Heart left ventricle (tissue), 16 donors: ENCODE measurements around the gene SPTBN2. TPM values are rescaled to one million over a fixed set of nuclear protein-coding genes. Genes with fewer than 3 reads are reported as not detected.
"Not testable (repeated sequence)": the region's sequence is repeated elsewhere in the genome, so short reads cannot be mapped to it uniquely, and the experiment has no call there.

Source experiments
- ATAC-seq, 4 donors: fragments of 200-7000 bp; cut with Tn5 transposase; one replicate each; pipeline ENCODE4 v1.9.1; 2020 to 2022; ENCODE audit warnings: moderate library complexity in 4 of 4, mild to moderate bottlenecking in 3 of 4, moderate number of reproducible peaks in 1 of 4
- DNase-seq, 5 donors: peaks; one replicate each; pipeline ENCODE4 v3.0.0-alpha.2; 2020
- H3K27ac ChIP-seq, 12 donors: fragments of 200-600 bp; sonication (generic) in 4 of 12; one replicate each; pipeline versions ENCODE4 v1.5.0 to v1.8.0; 2016 to 2022; ENCODE audit warnings: mild to moderate bottlenecking in 2 of 12
- H3K27me3 ChIP-seq, 9 donors: fragments of 200-600 bp; sonication (generic) in 2 of 9; one replicate each; pipeline versions ENCODE4 v1.5.1 to v1.8.0; 2016 to 2022; ENCODE audit warnings: mild to moderate bottlenecking in 3 of 9
- H3K36me3 ChIP-seq, 9 donors: fragments of 200-600 bp; sonication (generic) in 2 of 9; one replicate each; pipeline versions ENCODE4 v1.5.0 to v1.8.0; 2018 to 2022; ENCODE audit warnings: mild to moderate bottlenecking in 2 of 9
- H3K4me1 ChIP-seq, 12 donors: fragments of 200-600 bp; sonication (generic) in 4 of 12; one replicate each; pipeline versions ENCODE4 v1.5.0 to v1.8.0; 2016 to 2022; ENCODE audit warnings: mild to moderate bottlenecking in 3 of 12
- H3K4me3 ChIP-seq, 12 donors: fragments of 200-600 bp; sonication (generic) in 4 of 12; one replicate each; pipeline versions ENCODE4 v1.5.0 to v1.8.0; 2017 to 2022; ENCODE audit warnings: mild to moderate bottlenecking in 9 of 12, moderate library complexity in 4 of 12
- H3K9me3 ChIP-seq, 12 donors: fragments of 200-600 bp; sonication (generic) in 4 of 12; one replicate each; pipeline versions ENCODE4 v1.5.0 to v1.8.0; 2016 to 2022; ENCODE audit warnings: mild to moderate bottlenecking in 1 of 12
- CTCF ChIP-seq, 12 donors: fragments of 200-600 bp; sonication (generic) in 4 of 12; IDR thresholded peaks; one replicate each; pipeline versions ENCODE4 v1.5.0 to v1.8.0; 2018 to 2022; ENCODE audit warnings: antibody characterized with exemption in 12 of 12, mild to moderate bottlenecking in 5 of 12
- POLR2A ChIP-seq, 2 donors: fragments of 450-650 bp; IDR thresholded peaks; one replicate each; pipeline ENCODE4 v1.6.1; 2017; ENCODE audit warnings: antibody characterized with exemption in 2 of 2, mild to moderate bottlenecking in 2 of 2, moderate library complexity in 2 of 2
- WGBS, 4 donors: extraction: QIAGEN DNeasy Blood & Tissue Kit in 2 of 4; methylation state at CpG; one replicate each; pipeline versions ENCODE4 v1.1.5 to v1.1.7; 2013 to 2018; 5-methylcytosine and 5-hydroxymethylcytosine counted together
- intact Hi-C, 10 donors: fragments of 100-400 bp; cut with DNase I; formaldehyde crosslinking; loops; one replicate each; pipeline versions ENCODE4 v1.11.1 to v1.14.2; 2022
- polyA plus RNA-seq, 2 donors: library from polyadenylated mRNA; stranded (reverse); fragments of 200-250 nt; gene quantifications; one replicate each; pipeline ENCODE4 v1.2.3, GENCODE V29; 2013
- total RNA-seq, 9 donors: library from RNA; depleted of rRNA in 2 of 9; stranded (reverse); fragments of >200 nt in 2 of 9; fragmentation: NEBNext Ultra II Directional in 3 of 9; extraction: Animal tissue kit (Norgen Biotek cat#: 25700) in 3 of 9; gene quantifications; one replicate each; pipeline versions ENCODE4 v1.1.0 to v1.2.4, GENCODE V29; 2016 to 2023
- donor health status: ischemic (EF 13 %, LVEDD 7.1; RV severe dilation, severe dysfunction).
- donor health status: healthy with polysubstance abuse.
- donor health status: DM: no; HTN: yes; CAD: no.
- donor health status: DM: no; HTN: no; CAD: no.
- donor health status: ischemic (EF 25% LVEDD 6.9; RV normal size, moderate dysfunction).
- donor health status: ischemic (EF 25% LVEDD 5.7; RV mildly dilated, moderate dysfunction).
- donor health status: healthy.
- donor health status: DM: yes; HTN: yes; CAD: no.
- donor health status: ischemic (EF 35%, LVEDD 5.7; RV mildly dilated, moderate dysfunction).
- donor health status: nonischemic (EF 11% LVEDD 7.7; RV severe dilation, severe dysfunction).
- donor health status: DM: yes; HTN: yes; CAD: no.
- donor health status: PGD.
- donor health status: ischemic (EF 29% LVEDD 5.4; RV normal size, mild dysfunction).
- donor health status: nonischemic (EF 23%, LVEDD 6.1; RV moderate dilation, normal function).

Gene SPTBN2
- total and polyA plus RNA-seq, 11 donors, result 0.30 to 3.1 (median 0.88) TPM

GRCh38 chr11:66641834-66642233, 87.2 kb downstream of the SPTBN2 start:
- intact Hi-C loops, result no loop called here
- peak overlapping the region in 9 of 12 donors; percentile 15 to 94 (median 75) for H3K4me3 ChIP-seq
- no peaks in the 10 kb centered on the region for H3K27me3 ChIP-seq
- WGBS, 4 donors, result 13 to 20% (median 17%) methylated on average over 3 of the region's 3 CpGs
- ATAC-seq, result no peak
- TF ChIP-seq CTCF (IDR thresholded peaks at IDR 0.05), result no peak
- TF ChIP-seq POLR2A (IDR thresholded peaks at IDR 0.05), result no peak
- no peaks in the 10 kb centered on the region for H3K9me3 ChIP-seq
- H3K36me3 ChIP-seq, result peaks cover 3 to 74% (median 71%) of the 10 kb centered on the region in 9 donors
- DNase-seq, result no peak
- peak overlapping the region in 2 of 12 donors; percentile 7 to 26 for H3K27ac ChIP-seq
- H3K4me1 ChIP-seq, result peaks cover 22 to 91% (median 81%) of the 10 kb centered on the region in 12 donors

GRCh38 chr11:66639814-66640340, 89.1 kb downstream of the SPTBN2 start:
- not testable (repeated sequence) for H3K27me3 ChIP-seq, ATAC-seq, DNase-seq, H3K9me3 ChIP-seq
- Histone ChIP-seq H3K27ac (peak overlapping the region in 2 of 12 donors; percentile 15 to 91), H3K4me3 (peak overlapping the region in 11 of 12 donors; percentile 65 to 94 (median 75)), H3K4me1 (peaks cover 22 to 79% (median 64%) of the 10 kb centered on the region in 12 donors), H3K36me3 (peaks cover 3 to 55% (median 52%) of the 10 kb centered on the region in 9 donors)
- 51 to 61% (median 57%) methylated on average over 9 to 10 of the region's 10 CpGs for WGBS, 4 donors
- intact Hi-C loops, result loop anchor here in 5 of 10 donors (2.0 to 5.0 kb wide), 5 partner anchors 23 to 59 kb away; partner anchors contain the start of genes RBM4B (in 2 of the 5) and RBM14 (in 1 of the 5)

GRCh38 chr11:66639066-66639813, 89.8 kb downstream of the SPTBN2 start:
- peak in 2 of 5 donors; percentile 29 to 34 for DNase-seq

More at GRCh38 chr11:66639066-66639813, 89.8 kb downstream of the SPTBN2 start:
- H3K27ac ChIP-seq, result peak overlapping the region; percentile 43 to 93 (median 88)
- peak in 2 of 4 donors; percentile 1 to 7 for ATAC-seq
- intact Hi-C loops, result loop anchor here in 5 of 10 donors (2.0 to 5.0 kb wide), 5 partner anchors 22 to 58 kb away; partner anchors contain the start of genes RBM4B (in 2 of the 5) and RBM14 (in 1 of the 5)
- no peaks in the 10 kb centered on the region for H3K9me3 ChIP-seq
- H3K36me3 ChIP-seq, result peaks cover 3 to 55% (median 46%) of the 10 kb centered on the region in 9 donors
- H3K4me3 ChIP-seq, result peak overlapping the region; percentile 56 to 94 (median 75)
- TF ChIP-seq POLR2A (IDR thresholded peaks at IDR 0.05), result no peak
- peak in 1 of 12 donors; percentile 10 for TF ChIP-seq CTCF (IDR thresholded peaks at IDR 0.05)
- H3K4me1 ChIP-seq, result peaks cover 22 to 72% (median 58%) of the 10 kb centered on the region in 12 donors
- WGBS, 4 donors, result 1 to 3% (median 3%) methylated on average over 27 of the region's 27 CpGs
- no peaks in the 10 kb centered on the region for H3K27me3 ChIP-seq
